Gastrocnemius medialis (tissue), 4 donors: ENCODE measurements around the gene HOXD8. TPM values are rescaled to one million over a fixed set of nuclear protein-coding genes. Genes with fewer than 3 reads are reported as not detected.

ENCODE experiments used
- ATAC-seq, 2 donors: fragments of 150-250 bp; one replicate each; pipeline ENCODE4 v1.9.1; 2016
- DNase-seq, 2 donors: peaks; one replicate each; pipeline ENCODE4 v3.0.0-alpha.2; 2019
- H3K27ac ChIP-seq, 4 donors: fragments of 200-600 bp; sonication (generic); 1 replicate in 1 of 4; 2 replicates in 3 of 4; pipeline ENCODE4 v1.5.1; 2016 to 2018; ENCODE audit warnings: mild to moderate bottlenecking in 2 of 4, moderate library complexity in 1 of 4
- H3K27me3 ChIP-seq, 3 donors: fragments of 200-600 bp; sonication (generic) in 2 of 3; 1 replicate in 1 of 3; 2 replicates in 2 of 3; pipeline versions ENCODE4 v1.5.1 to v1.6.0; 2016 to 2019; ENCODE audit warnings: mild to moderate bottlenecking in 1 of 3, moderate library complexity in 1 of 3
- H3K36me3 ChIP-seq, 2 donors: fragments of 200-600 bp; sonication (generic) in 1 of 2; one replicate each; pipeline ENCODE4 v1.5.1; 2017 to 2018
- H3K4me1 ChIP-seq, 2 donors: fragments of 200-600 bp; sonication (generic) in 1 of 2; one replicate each; pipeline ENCODE4 v1.5.1; 2016 to 2017; ENCODE audit warnings: mild to moderate bottlenecking in 2 of 2
- H3K4me3 ChIP-seq, 4 donors: fragments of 200-600 bp; sonication (generic) in 3 of 4; 1 replicate in 1 of 4; 2 replicates in 3 of 4; pipeline ENCODE4 v1.5.1; 2016 to 2019; ENCODE audit warnings: mild to moderate bottlenecking in 2 of 4
- H3K9me3 ChIP-seq, 3 donors: fragments of 200-600 bp; sonication (generic) in 2 of 3; 1 replicate in 1 of 3; 2 replicates in 2 of 3; pipeline ENCODE4 v1.5.1; 2016 to 2019
- POLR2A ChIP-seq, 2 donors: fragments of 450-650 bp; IDR thresholded peaks; one replicate each; pipeline ENCODE4 v1.6.1; 2017; ENCODE audit warnings: antibody characterized with exemption in 2 of 2, mild to moderate bottlenecking in 2 of 2, moderate library complexity in 2 of 2
- in situ Hi-C, 4 donors: fragments of 200-750 bp; cut with MboI; loops; one replicate each; pipeline versions ENCODE4 v1.15.0 to v1.8.0; 2017; ENCODE audit warnings: low sequenced_read_pairs in 4 of 4
- intact Hi-C: fragments of 100-400 bp; cut with DNase I; formaldehyde crosslinking; loops from one replicate; pipeline ENCODE4 v1.15.1; 2023; ENCODE audit warnings: low total_unique reads
- total RNA-seq, 4 donors: library from RNA; depleted of rRNA; stranded (reverse); fragments of >200 nt; gene quantifications; one replicate each; pipeline versions ENCODE4 v1.1.0 to v1.2.3, GENCODE V29; 2016
- TF ChIP-seq, protein P1 (sequence below), 5 experiments: fragments of 450-650 bp in 3 of 5; fragments of 200-600 bp in 2 of 5; sonication (generic) in 2 of 5; IDR thresholded peaks in 4 of 5; conservative IDR thresholded peaks in 1 of 5; 1 replicate in 4 of 5; 2 replicates in 1 of 5; pipeline ENCODE4 v1.5.1; 2016 to 2019; ENCODE audit warnings: antibody characterized with exemption in 5 of 5, mild to moderate bottlenecking in 3 of 5, moderate library complexity in 3 of 5

Gene HOXD8
- total RNA-seq, 4 donors from 2014 or later: 4.0 to 12.0 (median 7.2) TPM

GRCh38 chr2:176088937-176089842 lies 40.3 kb upstream of the HOXD8 start:
- intact Hi-C loops: no loop called here
- no peak overlapping the region for H3K27ac ChIP-seq
- no peak overlapping the region for H3K4me3 ChIP-seq
- no peaks in the 10 kb centered on the region for H3K9me3 ChIP-seq
- in situ Hi-C loops: loop anchor here in 2 of 4 donors (25.0 kb wide), 1 partner anchor 727 kb away; no protein-coding TSS in a partner anchor
- peaks cover 6 to 12% of the 10 kb centered on the region in 2 donors for H3K4me1 ChIP-seq
- peaks cover 96 to 98% (median 97%) of the 10 kb centered on the region in 3 donors for H3K27me3 ChIP-seq
- DNase-seq (no peak), ATAC-seq (no peak)
- TF ChIP-seq POLR2A (IDR thresholded peaks at IDR 0.05): no peak
- TF ChIP-seq, protein P1, sequence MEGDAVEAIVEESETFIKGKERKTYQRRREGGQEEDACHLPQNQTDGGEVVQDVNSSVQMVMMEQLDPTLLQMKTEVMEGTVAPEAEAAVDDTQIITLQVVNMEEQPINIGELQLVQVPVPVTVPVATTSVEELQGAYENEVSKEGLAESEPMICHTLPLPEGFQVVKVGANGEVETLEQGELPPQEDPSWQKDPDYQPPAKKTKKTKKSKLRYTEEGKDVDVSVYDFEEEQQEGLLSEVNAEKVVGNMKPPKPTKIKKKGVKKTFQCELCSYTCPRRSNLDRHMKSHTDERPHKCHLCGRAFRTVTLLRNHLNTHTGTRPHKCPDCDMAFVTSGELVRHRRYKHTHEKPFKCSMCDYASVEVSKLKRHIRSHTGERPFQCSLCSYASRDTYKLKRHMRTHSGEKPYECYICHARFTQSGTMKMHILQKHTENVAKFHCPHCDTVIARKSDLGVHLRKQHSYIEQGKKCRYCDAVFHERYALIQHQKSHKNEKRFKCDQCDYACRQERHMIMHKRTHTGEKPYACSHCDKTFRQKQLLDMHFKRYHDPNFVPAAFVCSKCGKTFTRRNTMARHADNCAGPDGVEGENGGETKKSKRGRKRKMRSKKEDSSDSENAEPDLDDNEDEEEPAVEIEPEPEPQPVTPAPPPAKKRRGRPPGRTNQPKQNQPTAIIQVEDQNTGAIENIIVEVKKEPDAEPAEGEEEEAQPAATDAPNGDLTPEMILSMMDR (IDR thresholded peaks at IDR 0.05 in 4 of 5, conservative IDR thresholded peaks at IDR 0.05 in 1 of 5): no peak
- H3K36me3 ChIP-seq: no peaks in the 10 kb centered on the region

DNA sequence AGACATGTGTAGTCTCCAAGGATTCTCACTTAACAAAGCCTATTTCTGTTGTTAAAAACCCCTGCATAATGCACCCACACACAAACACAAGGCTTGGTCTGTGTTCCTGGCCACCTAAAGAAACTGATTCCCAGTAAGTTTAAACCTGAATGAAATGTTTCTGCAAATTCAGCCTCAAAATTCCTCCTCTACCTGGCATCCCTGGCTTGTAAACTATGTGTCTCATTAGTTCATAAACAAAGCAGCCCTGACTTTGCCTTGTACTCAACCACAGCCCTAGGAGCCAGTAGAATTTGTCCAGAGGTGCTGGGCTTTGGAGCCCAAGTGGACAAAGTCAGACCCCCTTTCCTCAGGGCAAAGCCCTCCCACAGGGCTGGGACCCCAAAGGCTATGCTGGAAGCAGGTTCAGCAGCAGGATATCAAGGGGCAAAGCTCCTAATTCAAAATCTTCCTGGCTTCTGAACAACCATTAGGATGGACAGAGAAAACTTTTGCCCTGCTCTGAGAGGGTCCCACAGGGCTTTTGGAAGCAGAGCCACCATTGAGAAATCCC lies 39.6 kb upstream of the HOXD8 start:
- no peak for ATAC-seq
- in situ Hi-C loops: loop anchor here in 2 of 4 donors (10.0 to 25.0 kb wide), 2 partner anchors 405 to 728 kb away; no protein-coding TSS in a partner anchor

GRCh38 chr2:176090862-176091261 lies 38.6 kb upstream of the HOXD8 start:
- no peaks in the 10 kb centered on the region for H3K9me3 ChIP-seq
- H3K27ac ChIP-seq: no peak overlapping the region
- in situ Hi-C loops: loop anchor here in 2 of 4 donors (10.0 to 25.0 kb wide), 2 partner anchors 406 to 729 kb away; no protein-coding TSS in a partner anchor
- TF ChIP-seq POLR2A (IDR thresholded peaks at IDR 0.05): no peak
- TF ChIP-seq, protein P1 (IDR thresholded peaks at IDR 0.05 in 4 of 5, conservative IDR thresholded peaks at IDR 0.05 in 1 of 5): no peak
- peaks cover 96 to 98% (median 97%) of the 10 kb centered on the region in 3 donors for H3K27me3 ChIP-seq
- intact Hi-C loops: no loop called here
- H3K36me3 ChIP-seq: no peaks in the 10 kb centered on the region
- no peak for ATAC-seq
- peaks cover 3 to 6% of the 10 kb centered on the region in 2 donors for H3K4me1 ChIP-seq
- no peak overlapping the region for H3K4me3 ChIP-seq
- no peak for DNase-seq

More for the DNA sequence above, 39.6 kb upstream of the HOXD8 start:
- Histone ChIP-seq H3K4me3 (no peak overlapping the region), H3K4me1 (peaks cover 3 to 12% of the 10 kb centered on the region in 2 donors), H3K27ac (no peak overlapping the region), H3K36me3 (no peaks in the 10 kb centered on the region), H3K9me3 (no peaks in the 10 kb centered on the region), H3K27me3 (peaks cover 96 to 98% (median 97%) of the 10 kb centered on the region in 3 donors)
- no peak for DNase-seq
- intact Hi-C loops: no loop called here
- TF ChIP-seq, protein P1 (IDR thresholded peaks at IDR 0.05 in 4 of 5, conservative IDR thresholded peaks at IDR 0.05 in 1 of 5): no peak
- no peak for TF ChIP-seq POLR2A (IDR thresholded peaks at IDR 0.05)

GRCh38 chr2:176091329-176092258 lies 37.9 kb upstream of the HOXD8 start:
- no peak for TF ChIP-seq POLR2A (IDR thresholded peaks at IDR 0.05)
- TF ChIP-seq, protein P1 (IDR thresholded peaks at IDR 0.05 in 4 of 5, conservative IDR thresholded peaks at IDR 0.05 in 1 of 5): no peak
- intact Hi-C loops (loop anchor here (2.0 kb wide), 1 partner anchor 17 kb away; no protein-coding TSS in a partner anchor), in situ Hi-C loops (loop anchor here in 2 of 4 donors (10.0 to 25.0 kb wide), 2 partner anchors 407 to 729 kb away; no protein-coding TSS in a partner anchor)
- Histone ChIP-seq H3K9me3 (no peaks in the 10 kb centered on the region), H3K27ac (no peak overlapping the region), H3K36me3 (no peaks in the 10 kb centered on the region), H3K4me1 (peaks cover 3 to 6% of the 10 kb centered on the region in 2 donors), H3K4me3 (no peak overlapping the region), H3K27me3 (peaks cover 96 to 98% (median 98%) of the 10 kb centered on the region in 3 donors)
- no peak for ATAC-seq
- DNase-seq: no peak
